K562 (cell line): ENCODE data around the gene DDAH2. TPM values are rescaled to one million over a fixed set of nuclear protein-coding genes. Genes with fewer than 3 reads are reported as not detected.
A peak's percentile ranks its signal among the peaks of the same experiment; 100 is the strongest.

Experiments used
- COPS2 ChIP-seq: fragments of 450-650 bp; conservative IDR thresholded peaks from 2 replicates; pipeline ENCODE4 v1.6.1; 2016; ENCODE audit warnings: mild to moderate bottlenecking, moderate library complexity
- FOSL1 ChIP-seq: fragments of 200-800 bp; sonication (Bioruptor generic); conservative IDR thresholded peaks from 2 replicates; pipeline ENCODE4 v1.6.1; 2016; ENCODE audit warnings: missing genetic modification characterization, missing compliant biosample characterization
- MAFG ChIP-seq: fragments of 450-650 bp; conservative IDR thresholded peaks from 2 replicates; pipeline ENCODE4 v1.6.1; 2016; ENCODE audit warnings: missing genetic modification characterization, missing compliant biosample characterization
- MECOM ChIP-seq: fragments of 250-450 bp; sonication (Bioruptor Pico); IDR thresholded peaks from 2 replicates; pipeline ENCODE4 v1.8.0; 2022; ENCODE audit warnings: inconsistent platforms
- NR2C1 ChIP-seq, 2 experiments: fragments of 450-650 bp; IDR thresholded peaks; 2 replicates each; pipeline ENCODE4 v1.6.1; 2017; ENCODE audit warnings: mild to moderate bottlenecking in 2 of 2, antibody characterized with exemption in 1 of 2, inconsistent platforms in 1 of 2, missing compliant biosample characterization in 1 of 2, missing genetic modification characterization in 1 of 2
- POLR2AphosphoS5 ChIP-seq: IDR thresholded peaks from 2 replicates; pipeline ENCODE4 v1.6.1; 2011; ENCODE audit warnings: mild to moderate bottlenecking, low read depth, low read length, moderate library complexity; ENCODE audit not compliant: control insufficient read depth, insufficient read depth
- POLR2G ChIP-seq: fragments of 200-400 bp; formaldehyde crosslinking; IDR thresholded peaks from 2 replicates; pipeline ENCODE4 v1.6.1; 2017; ENCODE audit warnings: low read depth, mild to moderate bottlenecking, antibody characterized with exemption, low read length, moderate library complexity
- SAFB2 ChIP-seq: fragments of 200-400 bp; formaldehyde crosslinking; IDR thresholded peaks from 2 replicates; pipeline ENCODE4 v1.6.1; 2018; ENCODE audit warnings: borderline replicate concordance, low read length, low read depth, moderate library complexity; ENCODE audit not compliant: severe bottlenecking
- SLC30A9 ChIP-seq: fragments of 250-450 bp; sonication (Bioruptor Pico); IDR thresholded peaks from 2 replicates; pipeline ENCODE4 v1.8.0; 2022; ENCODE audit warnings: mild to moderate bottlenecking, moderate library complexity
- TEAD1 ChIP-seq, 2 experiments: fragments of 450-650 bp in 1 of 2; sonication (generic) in 1 of 2; formaldehyde crosslinking; IDR thresholded peaks; 2 replicates each; pipeline versions ENCODE4 v1.4.0 to v1.8.0; 2020 to 2022; ENCODE audit warnings: mild to moderate bottlenecking in 2 of 2, missing genetic modification reagents in 1 of 2
- TEAD4 ChIP-seq, 2 experiments: sonication (generic) in 1 of 2; formaldehyde crosslinking in 1 of 2; IDR thresholded peaks; 2 replicates each; pipeline versions ENCODE4 v1.6.1 to v1.8.0; 2012 to 2022; ENCODE audit warnings: borderline replicate concordance in 1 of 2, inconsistent platforms in 1 of 2, low read length in 1 of 2, mild to moderate bottlenecking in 1 of 2, missing genetic modification reagents in 1 of 2
- ZNF586 ChIP-seq: fragments of 450-650 bp; formaldehyde crosslinking; conservative IDR thresholded peaks from 2 replicates; pipeline ENCODE4 v1.4.0; 2020; ENCODE audit warnings: mild to moderate bottlenecking, moderate library complexity
- ZNF717 ChIP-seq: fragments of 250-450 bp; sonication (Bioruptor Pico); IDR thresholded peaks from 2 replicates; pipeline ENCODE4 v1.5.0; 2021
- polyA plus RNA-seq, 8 experiments: library from polyadenylated mRNA; depleted of rRNA in 4 of 8; stranded (reverse) in 5 of 8; unstranded in 3 of 8; fragments of >200 nt; fragmentation: Nextera tagmentation in 2 of 8; fragmentation: Illumina TruSeq in 1 of 8; extraction: Ambion mirVana in 2 of 8; extraction: Trizol in 1 of 8; gene quantifications; 2 replicates each; pipeline versions ENCODE4 v1.2.1 to v1.2.3, GENCODE V29; 2011 to 2014; ENCODE audit warnings: inconsistent platforms in 1 of 8, missing spikeins in 1 of 8
- total RNA-seq, 7 experiments: library from RNA; depleted of rRNA in 6 of 7; stranded (reverse); fragments of >200 nt in 6 of 7; fragmentation: Illumina TruSeq in 2 of 7; extraction: Trizol in 2 of 7; gene quantifications; 2 replicates each; pipeline versions ENCODE4 v1.2.1 to v1.2.3, GENCODE V29; 2011 to 2021; ENCODE audit warnings: low replicate concordance in 1 of 7
- TF ChIP-seq, protein P1 (sequence below): fragments of 450-650 bp; IDR thresholded peaks from 2 replicates; pipeline ENCODE4 v1.6.1; 2016; ENCODE audit warnings: borderline replicate concordance
- TF ChIP-seq, protein P2 (sequence below): sonication (generic); formaldehyde crosslinking; IDR thresholded peaks from 2 replicates; pipeline ENCODE4 v1.8.1; 2023; ENCODE audit warnings: mild to moderate bottlenecking, missing genetic modification reagents
- TF ChIP-seq, protein P3 (sequence below): fragments of 250-450 bp; sonication (Bioruptor Pico); IDR thresholded peaks from 2 replicates; pipeline ENCODE4 v1.6.1; 2021; ENCODE audit warnings: mild to moderate bottlenecking
- TF ChIP-seq, protein P4 (sequence below): fragments of 200-400 bp; formaldehyde crosslinking; IDR thresholded peaks from 2 replicates; pipeline ENCODE4 v1.6.1; 2017; ENCODE audit warnings: mild to moderate bottlenecking, low read depth, low read length, moderate library complexity
- TF ChIP-seq, protein P5 (sequence below), 2 experiments: fragments of 250-450 bp in 1 of 2; fragments of 450-650 bp in 1 of 2; sonication (Bioruptor Pico) in 1 of 2; IDR thresholded peaks; 2 replicates each; pipeline versions ENCODE4 v1.6.1 to v1.8.0; 2016 to 2021; ENCODE audit warnings: mild to moderate bottlenecking in 2 of 2, moderate library complexity in 2 of 2, missing compliant biosample characterization in 1 of 2, missing genetic modification characterization in 1 of 2

DDAH2 gene
- total and polyA plus RNA-seq, 9 of the 15 experiments (the other 6 are each of a cell fraction or from before 2014, with no cell fraction given) = 1.8 to 45.4 (median 21.4) TPM

DNA sequence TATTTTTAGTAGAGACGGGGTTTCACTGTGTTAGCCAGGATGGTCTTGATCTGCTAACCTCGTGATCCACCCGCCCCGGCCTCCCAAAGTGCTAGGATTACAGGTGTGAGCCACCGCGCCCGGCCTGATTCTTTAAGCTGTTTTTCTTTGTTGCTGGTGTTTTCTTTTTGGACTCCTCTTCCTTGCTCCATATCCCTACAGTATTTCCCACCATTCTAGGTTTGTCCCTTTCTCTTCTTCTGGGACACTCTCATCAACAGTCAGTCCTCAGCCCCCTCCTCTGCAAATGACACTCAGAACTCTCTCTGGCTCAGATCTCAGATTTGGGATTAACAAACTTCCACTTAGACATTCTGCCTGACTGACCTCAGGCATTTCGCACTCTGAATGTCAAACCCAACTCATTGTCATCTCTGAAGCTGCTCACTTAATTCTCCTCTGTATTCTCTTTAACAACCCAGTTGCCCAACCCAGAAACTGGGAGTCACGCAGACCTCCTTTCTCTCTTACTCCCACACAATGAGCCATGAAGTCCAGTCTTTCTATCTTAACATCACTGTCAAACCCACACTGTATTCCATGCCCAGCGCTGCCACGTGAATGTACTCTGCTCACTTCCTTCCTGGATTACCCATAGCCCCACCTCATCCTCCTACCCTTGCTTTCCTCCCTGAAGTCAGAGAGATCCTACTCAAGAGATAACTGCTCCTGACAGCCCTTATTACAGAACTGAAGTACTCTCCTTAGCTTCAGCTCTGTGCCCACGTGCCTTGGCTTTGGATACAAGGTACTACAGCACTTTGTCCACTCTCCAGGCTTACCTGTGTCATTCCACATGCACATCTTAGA, 3.4 kb downstream of the DDAH2 start (continued):
- TF ChIP-seq, protein P1, sequence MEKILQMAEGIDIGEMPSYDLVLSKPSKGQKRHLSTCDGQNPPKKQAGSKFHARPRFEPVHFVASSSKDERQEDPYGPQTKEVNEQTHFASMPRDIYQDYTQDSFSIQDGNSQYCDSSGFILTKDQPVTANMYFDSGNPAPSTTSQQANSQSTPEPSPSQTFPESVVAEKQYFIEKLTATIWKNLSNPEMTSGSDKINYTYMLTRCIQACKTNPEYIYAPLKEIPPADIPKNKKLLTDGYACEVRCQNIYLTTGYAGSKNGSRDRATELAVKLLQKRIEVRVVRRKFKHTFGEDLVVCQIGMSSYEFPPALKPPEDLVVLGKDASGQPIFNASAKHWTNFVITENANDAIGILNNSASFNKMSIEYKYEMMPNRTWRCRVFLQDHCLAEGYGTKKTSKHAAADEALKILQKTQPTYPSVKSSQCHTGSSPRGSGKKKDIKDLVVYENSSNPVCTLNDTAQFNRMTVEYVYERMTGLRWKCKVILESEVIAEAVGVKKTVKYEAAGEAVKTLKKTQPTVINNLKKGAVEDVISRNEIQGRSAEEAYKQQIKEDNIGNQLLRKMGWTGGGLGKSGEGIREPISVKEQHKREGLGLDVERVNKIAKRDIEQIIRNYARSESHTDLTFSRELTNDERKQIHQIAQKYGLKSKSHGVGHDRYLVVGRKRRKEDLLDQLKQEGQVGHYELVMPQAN = peak; percentile 35
- TF ChIP-seq FOSL1 (tag) = peak; percentile 40
- no peak for TF ChIP-seq SAFB2
- TF ChIP-seq POLR2G = no peak
- TF ChIP-seq, protein P2, sequence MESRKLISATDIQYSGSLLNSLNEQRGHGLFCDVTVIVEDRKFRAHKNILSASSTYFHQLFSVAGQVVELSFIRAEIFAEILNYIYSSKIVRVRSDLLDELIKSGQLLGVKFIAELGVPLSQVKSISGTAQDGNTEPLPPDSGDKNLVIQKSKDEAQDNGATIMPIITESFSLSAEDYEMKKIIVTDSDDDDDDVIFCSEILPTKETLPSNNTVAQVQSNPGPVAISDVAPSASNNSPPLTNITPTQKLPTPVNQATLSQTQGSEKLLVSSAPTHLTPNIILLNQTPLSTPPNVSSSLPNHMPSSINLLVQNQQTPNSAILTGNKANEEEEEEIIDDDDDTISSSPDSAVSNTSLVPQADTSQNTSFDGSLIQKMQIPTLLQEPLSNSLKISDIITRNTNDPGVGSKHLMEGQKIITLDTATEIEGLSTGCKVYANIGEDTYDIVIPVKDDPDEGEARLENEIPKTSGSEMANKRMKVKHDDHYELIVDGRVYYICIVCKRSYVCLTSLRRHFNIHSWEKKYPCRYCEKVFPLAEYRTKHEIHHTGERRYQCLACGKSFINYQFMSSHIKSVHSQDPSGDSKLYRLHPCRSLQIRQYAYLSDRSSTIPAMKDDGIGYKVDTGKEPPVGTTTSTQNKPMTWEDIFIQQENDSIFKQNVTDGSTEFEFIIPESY (CRISPR knock-in tag) = no peak
- TF ChIP-seq COPS2 = no peak
- no peak for TF ChIP-seq NR2C1 (IDR thresholded peaks at IDR 0.05)
- peak; percentile 34; the same call in 1 of the 2 replicates for TF ChIP-seq NR2C1 (tag; IDR thresholded peaks at IDR 0.05)
- TF ChIP-seq ZNF717 (CRISPR knock-in tag) = no peak
- TF ChIP-seq SLC30A9 (CRISPR knock-in tag) = no peak
- TF ChIP-seq, protein P3, sequence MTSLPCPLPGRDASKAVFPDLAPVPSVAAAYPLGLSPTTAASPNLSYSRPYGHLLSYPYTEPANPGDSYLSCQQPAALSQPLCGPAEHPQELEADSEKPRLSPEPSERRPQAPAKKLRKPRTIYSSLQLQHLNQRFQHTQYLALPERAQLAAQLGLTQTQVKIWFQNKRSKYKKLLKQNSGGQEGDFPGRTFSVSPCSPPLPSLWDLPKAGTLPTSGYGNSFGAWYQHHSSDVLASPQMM (CRISPR knock-in tag) = peak; percentile 63; the same call in 1 of the 2 replicates
- TF ChIP-seq, protein P4, sequence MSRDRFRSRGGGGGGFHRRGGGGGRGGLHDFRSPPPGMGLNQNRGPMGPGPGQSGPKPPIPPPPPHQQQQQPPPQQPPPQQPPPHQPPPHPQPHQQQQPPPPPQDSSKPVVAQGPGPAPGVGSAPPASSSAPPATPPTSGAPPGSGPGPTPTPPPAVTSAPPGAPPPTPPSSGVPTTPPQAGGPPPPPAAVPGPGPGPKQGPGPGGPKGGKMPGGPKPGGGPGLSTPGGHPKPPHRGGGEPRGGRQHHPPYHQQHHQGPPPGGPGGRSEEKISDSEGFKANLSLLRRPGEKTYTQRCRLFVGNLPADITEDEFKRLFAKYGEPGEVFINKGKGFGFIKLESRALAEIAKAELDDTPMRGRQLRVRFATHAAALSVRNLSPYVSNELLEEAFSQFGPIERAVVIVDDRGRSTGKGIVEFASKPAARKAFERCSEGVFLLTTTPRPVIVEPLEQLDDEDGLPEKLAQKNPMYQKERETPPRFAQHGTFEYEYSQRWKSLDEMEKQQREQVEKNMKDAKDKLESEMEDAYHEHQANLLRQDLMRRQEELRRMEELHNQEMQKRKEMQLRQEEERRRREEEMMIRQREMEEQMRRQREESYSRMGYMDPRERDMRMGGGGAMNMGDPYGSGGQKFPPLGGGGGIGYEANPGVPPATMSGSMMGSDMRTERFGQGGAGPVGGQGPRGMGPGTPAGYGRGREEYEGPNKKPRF = no peak
- TF ChIP-seq POLR2AphosphoS5 = peak; percentile 28; the same call in 1 of the 2 replicates
- peak; percentile 78; the same call in 1 of the 2 replicates for TF ChIP-seq MECOM (CRISPR knock-in tag)
- TF ChIP-seq TEAD1 (CRISPR knock-in tag; IDR thresholded peaks at IDR 0.05) = peak in 1 of 2 experiments; percentile 84; a peak in 2 of 4 replicates
- no peak for TF ChIP-seq MAFG
- TF ChIP-seq, protein P5, sequence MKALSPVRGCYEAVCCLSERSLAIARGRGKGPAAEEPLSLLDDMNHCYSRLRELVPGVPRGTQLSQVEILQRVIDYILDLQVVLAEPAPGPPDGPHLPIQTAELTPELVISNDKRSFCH (CRISPR knock-in tag; IDR thresholded peaks at IDR 0.05) = no peak
- TF ChIP-seq, protein P5 (tag; IDR thresholded peaks at IDR 0.05) = peak; percentile 86
- TF ChIP-seq TEAD4 (IDR thresholded peaks at IDR 0.05; ENCODE audit: low read length) = no peak
- no peak for TF ChIP-seq TEAD4 (CRISPR knock-in tag; IDR thresholded peaks at IDR 0.05; ENCODE audit: borderline replicate concordance)
- no peak for TF ChIP-seq ZNF586 (CRISPR knock-in tag)
